Brain pericyte (primary cell): ENCODE results near the gene FHDC1.

Experiments
- DNase-seq: peaks from one replicate; pipeline ENCODE4 v3.0.0-alpha.2; 2012; ENCODE audit warnings: low read depth, low spot score

Gene FHDC1

DNA sequence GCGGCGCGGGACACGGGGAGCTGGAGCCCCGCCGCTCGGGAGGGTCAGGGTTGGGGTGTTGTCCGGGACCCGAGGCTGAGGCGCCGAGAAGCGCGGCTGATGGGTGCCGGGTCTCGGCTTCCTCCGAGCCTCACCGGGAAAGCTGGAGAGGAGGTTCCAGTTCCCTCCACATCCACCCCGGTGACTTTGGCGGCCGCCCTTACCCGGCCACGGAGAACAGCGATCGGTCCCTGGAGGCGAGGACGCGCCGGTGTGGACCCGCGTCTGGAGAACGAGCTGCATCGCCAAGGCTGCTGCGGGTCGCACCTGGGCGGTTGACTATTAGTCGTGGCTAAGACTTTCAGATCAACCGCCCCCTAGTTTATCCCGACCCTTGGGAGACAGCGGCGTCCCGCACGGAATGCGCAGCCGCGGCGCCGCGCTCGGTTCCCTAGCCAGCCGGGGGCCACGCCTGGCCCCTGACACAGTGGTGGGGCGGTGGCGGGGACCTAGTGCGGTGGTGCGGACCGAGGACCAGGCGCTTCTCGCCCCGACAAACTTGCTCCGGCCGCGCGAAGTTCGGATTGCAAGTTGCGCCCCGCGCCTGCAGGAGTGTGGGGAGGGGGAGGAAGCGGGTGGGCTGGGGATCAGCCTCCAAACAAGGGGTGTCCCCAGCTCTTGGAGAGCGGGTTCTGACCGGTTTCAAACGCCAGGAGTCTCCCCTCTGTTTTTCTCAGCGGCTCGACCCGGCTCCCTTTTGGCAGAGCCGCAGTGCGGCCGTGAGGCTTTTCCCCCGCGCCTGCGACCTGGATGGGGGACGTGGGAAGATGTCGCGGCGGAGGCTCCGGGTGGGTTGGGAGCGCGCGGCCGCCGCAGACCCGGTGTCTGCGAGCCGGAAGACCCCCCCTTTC, 568 bp downstream of the FHDC1 start:
- no peak for DNase-seq

DNA sequence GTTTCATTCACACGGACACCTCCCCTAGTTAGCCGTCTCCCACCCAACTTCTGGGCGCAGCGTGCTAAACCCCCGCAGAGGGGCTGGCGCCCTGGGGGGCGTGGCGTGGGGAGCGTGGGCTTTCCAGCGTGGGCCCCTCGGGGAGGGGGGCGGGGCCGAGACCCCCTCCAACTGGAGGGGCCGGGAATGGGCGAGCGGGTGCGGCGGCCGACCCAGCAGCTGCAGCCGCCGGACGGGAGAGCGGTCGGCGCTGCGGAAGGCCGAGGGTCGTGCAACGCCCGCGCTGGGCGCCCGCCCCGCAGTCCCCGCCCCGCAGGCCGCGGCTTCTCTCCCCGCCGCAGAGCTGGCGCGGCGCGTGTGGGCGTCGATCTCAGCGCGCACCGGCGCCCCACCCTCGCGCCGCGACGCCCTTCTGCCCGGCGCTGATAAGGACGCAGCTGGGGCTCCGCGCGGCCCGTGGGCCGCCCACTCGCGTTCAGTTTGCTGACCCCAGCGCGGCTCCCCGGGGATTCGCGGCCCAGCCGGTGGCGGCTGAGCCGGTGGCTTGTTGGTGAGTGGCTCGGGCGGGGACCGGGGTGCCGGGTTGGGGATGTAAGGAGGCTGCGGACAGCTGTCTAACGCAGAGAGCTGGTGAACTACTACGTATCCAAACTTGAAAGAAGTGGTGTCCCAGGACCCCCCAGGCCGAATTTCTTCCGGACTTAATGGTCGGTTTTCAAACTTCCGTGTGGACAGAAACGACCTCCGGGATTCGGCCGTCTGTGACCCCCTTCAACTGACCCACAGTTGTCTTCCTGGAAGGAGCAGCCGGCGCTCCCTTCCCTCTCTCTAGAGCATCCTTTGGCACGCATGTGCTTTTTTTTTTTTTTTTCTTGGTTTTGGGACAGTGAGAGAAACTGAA, 1.5 kb downstream of the FHDC1 start:
- no peak for DNase-seq

GRCh38 chr4:152938237-152938947, 2.3 kb downstream of the FHDC1 start:
- DNase-seq, result no peak

GRCh38 chr4:152939621-152940020, 3.5 kb downstream of the FHDC1 start:
- DNase-seq, result no peak

- DNase-seq, result no peak
These were observed 4.3 kb downstream of the FHDC1 start for GRCh38 chr4:152940461-152940860.

DNA sequence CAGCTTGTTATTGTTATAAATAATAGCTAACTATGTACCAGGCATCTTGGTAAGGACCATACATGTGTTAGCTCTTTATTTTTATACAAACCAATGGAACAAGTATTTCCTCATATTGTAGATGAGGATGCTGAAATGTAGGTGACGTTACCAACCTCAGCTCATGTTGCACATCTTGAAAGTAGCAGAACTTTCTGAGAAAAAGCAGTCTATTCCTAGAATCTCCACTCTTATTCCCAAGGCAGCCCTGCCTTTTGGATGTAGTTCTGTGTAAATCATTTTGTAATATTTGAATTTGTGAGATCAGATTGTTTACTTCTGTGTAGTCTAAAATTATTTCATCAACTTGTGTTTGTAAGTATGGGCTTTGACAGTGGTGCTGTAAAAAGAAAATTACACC, 5.3 kb downstream of the FHDC1 start:
- no peak for DNase-seq

DNA sequence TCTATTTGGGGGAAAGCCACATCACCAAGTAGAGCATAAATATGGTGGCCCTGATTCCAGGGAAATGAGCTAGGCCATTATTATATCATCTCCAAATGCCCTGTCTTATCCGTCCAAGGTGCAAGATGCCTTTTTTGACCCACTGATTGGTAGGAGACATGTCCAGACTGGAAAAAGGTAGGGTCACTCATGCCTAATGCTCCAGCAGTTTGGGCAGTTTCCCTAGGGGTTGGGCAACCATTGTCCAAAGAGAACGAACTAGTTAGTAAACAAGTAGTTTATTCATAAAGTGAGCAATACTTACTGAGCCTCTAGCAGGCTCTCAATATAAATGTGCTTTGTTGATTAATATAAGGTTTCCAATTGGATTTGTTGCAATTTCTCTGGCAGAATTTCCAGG, 6.2 kb downstream of the FHDC1 start:
- no peak for DNase-seq

DNA sequence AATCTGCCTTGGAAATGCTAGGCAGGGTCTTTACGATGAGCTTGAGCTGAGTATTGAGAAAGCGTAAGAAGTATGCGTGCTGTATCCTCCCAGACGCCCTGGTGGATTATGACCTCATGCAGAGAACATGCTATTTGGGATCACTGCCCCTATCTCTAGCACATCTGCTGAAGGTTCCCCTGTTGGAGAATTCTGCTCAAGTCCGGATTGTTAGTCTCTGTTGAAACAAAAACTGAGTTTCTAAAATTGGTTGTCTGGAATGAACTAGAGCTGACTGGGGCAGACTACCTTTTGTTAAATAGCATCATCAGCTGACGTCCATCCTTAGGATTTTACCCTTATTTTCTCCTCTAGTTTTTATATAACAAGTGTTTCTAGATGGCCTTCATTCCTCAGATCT, 7.5 kb downstream of the FHDC1 start:
- DNase-seq, result no peak

GRCh38 chr4:152944666-152945320, 8.7 kb downstream of the FHDC1 start:
- DNase-seq, result no peak

- DNase-seq, result no peak
These were observed 9.5 kb downstream of the FHDC1 start for GRCh38 chr4:152945639-152946038.

DNA sequence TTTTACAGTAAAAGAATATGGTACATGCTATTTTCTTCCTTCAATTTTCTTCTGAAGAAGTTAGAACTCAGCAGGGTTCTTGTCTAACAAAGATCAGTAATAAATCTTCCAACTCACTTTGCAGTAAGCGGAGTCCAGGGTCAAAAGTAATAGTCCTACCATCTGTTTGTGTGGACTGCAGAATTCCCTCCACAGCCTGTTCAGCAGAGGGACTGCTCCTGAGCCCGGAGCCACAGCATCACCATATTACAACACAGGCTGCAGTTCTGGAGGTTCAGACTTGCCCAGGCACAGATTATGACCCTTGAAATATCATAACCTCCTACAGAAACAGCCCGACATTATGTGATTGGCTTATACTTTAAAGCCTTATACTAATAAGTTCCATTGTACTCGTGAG, 10.3 kb downstream of the FHDC1 start:
- no peak for DNase-seq

- no peak for DNase-seq
These were observed 11.2 kb downstream of the FHDC1 start for GRCh38 chr4:152947311-152947710.

DNA sequence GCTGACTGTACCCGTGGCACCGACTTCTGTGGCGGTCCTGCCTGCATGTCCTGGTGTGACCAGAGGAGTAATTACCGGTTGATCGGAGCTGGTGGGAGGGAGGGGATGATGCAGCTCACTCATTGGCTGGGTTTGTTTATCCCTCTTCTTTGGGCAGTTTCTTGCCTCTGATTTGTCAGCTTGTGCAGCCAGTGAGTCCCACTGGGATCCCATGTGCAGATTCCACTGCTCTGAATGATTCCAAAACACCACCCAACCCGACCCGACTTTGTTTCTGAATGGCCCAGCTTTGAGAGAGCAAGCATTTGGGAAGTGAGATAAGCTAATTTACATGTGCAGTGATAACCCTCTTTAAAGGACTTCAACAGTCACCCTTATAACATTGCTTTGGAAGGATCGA, 13.8 kb downstream of the FHDC1 start:
- no peak for DNase-seq

- no peak for DNase-seq
These were observed 14.5 kb downstream of the FHDC1 start for GRCh38 chr4:152950402-152951274.

DNA sequence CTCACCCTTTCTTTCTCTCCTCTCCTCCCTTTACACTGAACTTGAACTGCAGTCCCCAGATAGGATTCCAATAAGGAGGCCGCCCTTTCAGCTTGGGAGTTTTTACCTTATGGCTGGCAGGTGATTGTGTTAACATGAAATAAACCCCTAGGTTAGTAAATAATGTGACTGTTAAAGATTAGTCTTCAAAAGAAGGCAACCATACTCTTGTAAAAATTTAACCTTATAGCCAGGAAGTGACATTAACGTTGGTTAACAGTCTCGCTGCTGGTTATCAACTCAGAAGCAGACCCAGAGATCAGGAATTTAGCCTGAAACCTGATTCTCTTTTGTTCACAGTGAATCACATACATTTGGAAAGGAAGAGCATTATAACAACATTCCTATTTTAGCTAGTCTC, 15.2 kb downstream of the FHDC1 start:
- DNase-seq, result no peak

DNA sequence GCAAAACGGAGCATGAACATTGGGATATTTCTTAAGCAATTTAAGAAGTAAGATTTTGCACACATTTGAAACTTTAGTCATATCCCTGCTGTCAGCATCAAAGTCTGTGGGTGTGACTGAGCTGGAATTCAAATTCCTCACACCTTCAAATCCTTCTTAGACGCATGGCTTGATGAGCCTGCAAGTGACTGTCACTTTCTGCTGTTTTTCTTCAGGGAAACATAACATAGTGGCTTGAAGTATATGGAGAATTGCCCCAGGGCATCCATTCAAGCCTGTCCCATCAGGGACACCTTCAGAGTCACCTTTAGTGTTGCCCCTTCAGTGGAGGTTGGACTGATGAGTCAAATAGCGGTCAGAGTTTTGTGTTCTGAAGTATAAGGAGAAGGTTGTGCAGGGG, 17.4 kb downstream of the FHDC1 start:
- DNase-seq, result no peak

DNA sequence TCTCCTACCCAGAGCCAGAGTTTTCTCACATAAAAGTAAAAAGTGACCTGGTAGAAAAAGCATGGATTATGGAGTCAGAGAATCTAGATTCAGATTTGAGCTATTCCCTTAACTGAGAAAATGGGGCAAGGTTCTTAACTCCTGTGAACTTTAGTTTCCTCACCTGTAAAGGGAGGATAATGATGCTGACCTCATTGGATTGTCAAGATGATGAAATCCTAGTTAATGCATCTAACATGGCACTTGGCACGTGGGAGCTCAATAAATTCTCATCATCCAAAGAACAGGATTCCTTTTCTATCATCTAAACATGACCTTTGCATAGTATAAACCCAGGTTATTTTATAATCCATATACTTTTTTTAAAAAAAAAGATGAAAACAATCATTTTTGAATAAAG, 18.6 kb downstream of the FHDC1 start:
- DNase-seq, result no peak

GRCh38 chr4:152956147-152956546, 20.0 kb downstream of the FHDC1 start:
- no peak for DNase-seq

DNA sequence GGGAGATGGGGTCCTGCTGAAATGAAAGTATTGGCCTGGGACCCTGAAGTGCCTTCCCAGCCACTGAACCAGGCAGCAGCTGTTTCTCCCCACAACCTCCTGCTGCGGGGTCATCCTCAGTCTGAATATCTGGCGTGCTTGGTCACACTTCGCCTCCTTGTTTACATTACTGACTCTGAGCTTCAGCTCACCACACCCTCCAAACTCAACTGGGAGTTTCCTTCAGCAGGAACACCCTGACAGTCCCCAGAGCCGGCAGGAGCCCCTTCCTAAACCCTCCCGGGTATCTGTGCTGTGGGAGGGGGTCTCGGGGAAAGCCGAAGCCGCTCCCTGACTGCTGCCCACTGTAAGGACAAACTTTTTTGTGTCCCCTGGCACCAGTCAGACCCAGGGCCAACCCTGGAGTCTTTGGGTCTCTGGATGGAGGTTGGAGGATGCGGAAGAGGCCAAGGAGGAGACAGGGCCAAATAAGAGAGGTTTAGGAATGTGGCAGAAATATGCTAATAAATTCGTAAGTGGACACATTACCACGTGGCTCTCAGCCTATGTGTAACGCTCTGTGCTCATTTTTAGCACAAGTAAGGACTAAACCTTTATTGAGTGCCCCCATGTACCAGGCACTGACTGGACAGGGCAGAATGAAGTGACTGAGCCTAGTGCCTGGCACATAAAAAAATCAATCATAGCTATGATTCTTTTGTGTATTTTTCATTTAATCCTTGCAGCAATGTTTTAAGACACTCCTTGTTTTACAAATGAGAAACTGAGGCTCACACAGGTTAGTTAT, 20.7 kb downstream of the FHDC1 start:
- no peak for DNase-seq
